ENCODE measurements around the gene FOXO6. TPM values are rescaled to one million over a fixed set of nuclear protein-coding genes. Genes with fewer than 3 reads are reported as not detected.

FOXO6 gene
- total and polyA plus RNA-seq, 9 of the 15 experiments (the other 6 are each of a cell fraction or from before 2014, with no cell fraction given): 0.04 to 0.31 (median 0.12) TPM; not detected in 5

GRCh38 chr1:41360786-41361494 lies at the start of gene FOXO6 (continued):
- no peak for TF ChIP-seq ZNF639 (CRISPR knock-in tag; conservative IDR thresholded peaks at IDR 0.05 in 1 of 2, IDR thresholded peaks at IDR 0.05 in 1 of 2)
- no peak for TF ChIP-seq SLC30A9 (CRISPR knock-in tag; IDR thresholded peaks at IDR 0.05)
- no peak for TF ChIP-seq HNRNPH1 (optimal IDR thresholded peaks at IDR 0.05; ENCODE audit: low read depth, low read length)
- peak in 2 of 3 experiments; percentile 19 to 54 for TF ChIP-seq YY1 (IDR thresholded peaks at IDR 0.05; ENCODE audit: borderline replicate concordance in 1 of 3, control insufficient read depth in 1 of 3, extremely low read depth in 1 of 3, insufficient read depth in 3 of 3, insufficient read length in 1 of 3, insufficient replicate concordance in 2 of 3, low read depth in 1 of 3, low read length in 2 of 3)
- no peak for TF ChIP-seq MCM7 (IDR thresholded peaks at IDR 0.05)
- TF ChIP-seq ZNF224 (CRISPR knock-in tag; IDR thresholded peaks at IDR 0.05): no peak
- TF ChIP-seq NFIX (CRISPR knock-in tag; IDR thresholded peaks at IDR 0.05; ENCODE audit: low read depth): no peak
- TF ChIP-seq ZNF445 (CRISPR knock-in tag; IDR thresholded peaks at IDR 0.05; ENCODE audit: low read depth): no peak
- no peak for TF ChIP-seq ZBTB17 (CRISPR knock-in tag; IDR thresholded peaks at IDR 0.05)
- TF ChIP-seq ASH1L (IDR thresholded peaks at IDR 0.05; ENCODE audit: borderline replicate concordance, low read depth, partially characterized antibody): no peak
- no peak for TF ChIP-seq ZNF239 (CRISPR knock-in tag; IDR thresholded peaks at IDR 0.05)
- no peak for TF ChIP-seq CHD4 (IDR thresholded peaks at IDR 0.05; ENCODE audit: insufficient read depth, insufficient replicate concordance, low read depth, low read length, poor library complexity, severe bottlenecking)
- TF ChIP-seq ZNF518B (CRISPR knock-in tag; IDR thresholded peaks at IDR 0.05): no peak
- TF ChIP-seq MCM2 (IDR thresholded peaks at IDR 0.05; ENCODE audit: low read depth): no peak
- peak in 1 of 2 experiments; percentile 58; a peak in 1 of 4 replicates for TF ChIP-seq NONO (IDR thresholded peaks at IDR 0.05; ENCODE audit: low read depth in 2 of 2, low read length in 1 of 2)
- TF ChIP-seq DACH1 (IDR thresholded peaks at IDR 0.05; ENCODE audit: partially characterized antibody): no peak
- no peak for TF ChIP-seq CREB5 (CRISPR knock-in tag; IDR thresholded peaks at IDR 0.05)
- no peak for TF ChIP-seq TARDBP (IDR thresholded peaks at IDR 0.05)
- no peak for TF ChIP-seq ZKSCAN8 (CRISPR knock-in tag; IDR thresholded peaks at IDR 0.05)

Data from K562 (cell line).